Measurements from ENCODE around the gene HOXC12.

HOXC12 gene, protein sequence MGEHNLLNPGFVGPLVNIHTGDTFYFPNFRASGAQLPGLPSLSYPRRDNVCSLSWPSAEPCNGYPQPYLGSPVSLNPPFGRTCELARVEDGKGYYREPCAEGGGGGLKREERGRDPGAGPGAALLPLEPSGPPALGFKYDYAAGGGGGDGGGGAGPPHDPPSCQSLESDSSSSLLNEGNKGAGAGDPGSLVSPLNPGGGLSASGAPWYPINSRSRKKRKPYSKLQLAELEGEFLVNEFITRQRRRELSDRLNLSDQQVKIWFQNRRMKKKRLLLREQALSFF

DNA sequence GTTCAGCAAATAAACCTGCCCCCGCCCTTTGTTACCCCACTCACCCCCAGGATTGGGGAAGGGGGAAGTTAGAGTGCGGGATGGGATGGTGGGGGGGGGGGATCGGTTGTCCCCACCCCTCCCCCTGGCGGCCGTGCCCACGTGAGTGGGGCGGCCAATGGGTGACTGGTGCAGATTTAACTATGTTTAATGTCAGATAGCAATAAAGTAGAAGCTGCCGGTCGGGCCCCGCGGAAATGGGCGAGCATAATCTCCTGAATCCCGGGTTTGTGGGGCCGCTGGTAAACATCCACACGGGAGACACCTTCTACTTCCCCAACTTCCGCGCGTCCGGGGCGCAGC lies at the start of gene HOXC12:
TSS of gene HOXC12 (plus strand) at position 210 of the 342 bp plus-strand sequence. CDS start at position 237, 27 bp downstream.
- no peak for DNase-seq (ENCODE audit: low spot score)

DNA sequence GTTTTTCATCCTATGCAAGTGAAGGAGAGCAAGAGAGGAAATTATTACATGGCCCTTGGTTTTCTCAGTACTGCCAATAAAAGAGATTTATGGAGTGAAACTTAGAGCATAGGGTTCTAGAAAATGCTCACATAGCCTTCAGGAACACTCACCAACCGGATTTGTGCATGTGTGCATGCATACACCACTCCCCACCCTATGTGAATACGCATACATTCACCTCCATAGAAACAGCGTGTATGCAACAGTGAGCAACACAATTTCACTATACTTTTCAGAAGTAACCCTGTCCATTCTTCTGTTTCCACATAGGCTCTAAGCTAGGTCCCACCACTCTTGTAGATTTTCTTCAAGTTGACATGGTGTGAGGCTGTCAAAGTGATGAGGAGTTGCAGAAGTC lies 47.6 kb upstream of the HOXC12 start:
- DNase-seq (ENCODE audit: low spot score): no peak

GRCh38 chr12:53916788-53917655 lies 37.7 kb upstream of the HOXC12 start:
- no peak for DNase-seq (ENCODE audit: low spot score)

GRCh38 chr12:53924521-53925405 lies 29.9 kb upstream of the HOXC12 start:
- DNase-seq (ENCODE audit: low spot score): no peak

- DNase-seq (ENCODE audit: low spot score): no peak
These were observed 27.3 kb upstream of the HOXC12 start for GRCh38 chr12:53927220-53928029.

- DNase-seq (ENCODE audit: low spot score): no peak
These were observed 26.5 kb upstream of the HOXC12 start for GRCh38 chr12:53928054-53928835.

DNA sequence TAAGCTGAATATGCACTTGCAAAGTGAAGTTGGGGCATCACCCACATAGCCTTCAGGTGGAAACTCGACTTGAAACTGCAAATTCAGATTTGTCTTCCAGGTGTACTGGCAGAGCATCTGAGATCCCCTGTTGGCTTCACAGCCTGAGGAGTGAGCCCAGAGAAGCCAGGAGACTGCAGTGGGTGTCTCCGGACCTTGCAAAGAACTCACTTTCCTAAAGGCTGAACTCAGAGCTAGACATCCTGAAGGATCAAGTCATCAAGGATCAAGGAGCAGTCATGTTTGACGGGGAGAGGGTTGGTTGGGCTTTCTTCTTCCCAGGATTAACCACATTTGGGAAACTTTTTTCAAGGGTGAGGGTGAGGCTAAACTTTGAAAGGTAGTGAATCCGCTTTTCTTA lies 25.2 kb upstream of the HOXC12 start:
- DNase-seq (ENCODE audit: low spot score): no peak

- no peak for DNase-seq (ENCODE audit: low spot score)
These were observed 24.0 kb upstream of the HOXC12 start for GRCh38 chr12:53930591-53931255.

- DNase-seq (ENCODE audit: low spot score): no peak
These were observed 22.7 kb upstream of the HOXC12 start for GRCh38 chr12:53931844-53932581.

DNA sequence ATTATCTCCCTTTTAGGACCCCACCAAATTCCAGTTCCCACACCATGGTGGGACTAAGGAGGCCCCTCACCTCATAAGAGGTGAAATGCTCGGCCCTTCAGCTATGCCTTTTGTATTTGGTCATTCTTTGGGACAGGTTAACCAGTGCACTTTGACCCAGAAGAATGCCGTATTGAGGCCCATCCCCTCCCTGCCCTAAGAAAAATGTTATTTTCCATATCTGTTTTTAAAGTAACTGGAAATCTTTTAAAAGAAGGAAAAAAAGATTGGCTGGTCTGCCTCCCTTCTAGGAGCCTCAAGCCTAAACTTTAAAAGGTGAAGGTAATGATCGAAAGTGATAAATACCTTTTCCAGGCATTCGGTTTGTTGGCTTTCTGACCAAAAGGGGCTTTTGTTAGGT lies 21.8 kb upstream of the HOXC12 start:
- no peak for DNase-seq (ENCODE audit: low spot score)

DNA sequence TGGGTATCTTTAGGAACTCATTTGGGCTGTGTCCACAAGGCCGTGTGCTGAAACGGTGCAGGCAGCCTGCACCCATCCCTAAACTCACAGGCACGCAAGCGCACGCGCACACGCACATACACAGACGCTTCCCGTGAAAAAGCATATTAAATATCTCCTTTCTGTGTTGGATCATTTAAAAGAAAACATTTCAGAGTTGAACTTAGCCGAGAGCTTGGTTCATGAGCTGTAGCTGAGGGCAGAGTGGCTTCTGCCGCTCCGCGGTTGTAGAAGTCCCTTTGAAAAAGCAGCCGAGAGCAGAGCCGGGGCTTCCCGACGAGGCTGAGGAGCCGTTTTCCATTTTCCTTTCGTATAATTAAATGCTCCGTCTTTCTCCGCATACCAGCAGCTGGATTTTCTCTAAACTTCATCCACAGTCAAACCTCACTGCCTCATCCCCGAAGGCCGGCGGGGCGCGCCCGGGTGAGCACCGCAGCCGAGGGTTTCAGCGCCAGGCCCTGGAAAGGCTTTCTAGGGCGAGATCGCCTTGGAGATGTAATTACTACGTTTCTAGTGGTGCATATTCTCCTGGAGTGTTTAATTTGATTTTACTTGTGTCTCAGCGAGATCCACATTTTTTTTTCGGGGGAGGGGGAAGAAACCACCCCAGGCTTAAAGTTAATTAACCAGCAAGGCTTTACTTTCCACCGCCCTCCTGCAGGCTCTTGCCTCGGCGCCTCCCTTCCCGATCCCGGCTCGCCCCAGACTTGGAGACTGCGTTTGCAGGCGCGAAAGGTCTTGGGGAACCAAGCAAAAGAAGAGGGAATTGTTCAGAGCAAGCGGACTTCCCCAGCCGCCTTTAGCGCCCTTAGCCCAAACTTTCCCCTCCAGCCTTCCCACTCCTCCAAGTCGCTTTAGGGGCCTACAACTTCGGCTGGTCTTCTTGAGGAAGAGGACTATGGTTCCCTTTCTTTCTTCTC lies 19.0 kb upstream of the HOXC12 start:
- DNase-seq (ENCODE audit: low spot score): no peak

GRCh38 chr12:53937099-53937498 lies 17.6 kb upstream of the HOXC12 start:
- DNase-seq (ENCODE audit: low spot score): no peak

DNA sequence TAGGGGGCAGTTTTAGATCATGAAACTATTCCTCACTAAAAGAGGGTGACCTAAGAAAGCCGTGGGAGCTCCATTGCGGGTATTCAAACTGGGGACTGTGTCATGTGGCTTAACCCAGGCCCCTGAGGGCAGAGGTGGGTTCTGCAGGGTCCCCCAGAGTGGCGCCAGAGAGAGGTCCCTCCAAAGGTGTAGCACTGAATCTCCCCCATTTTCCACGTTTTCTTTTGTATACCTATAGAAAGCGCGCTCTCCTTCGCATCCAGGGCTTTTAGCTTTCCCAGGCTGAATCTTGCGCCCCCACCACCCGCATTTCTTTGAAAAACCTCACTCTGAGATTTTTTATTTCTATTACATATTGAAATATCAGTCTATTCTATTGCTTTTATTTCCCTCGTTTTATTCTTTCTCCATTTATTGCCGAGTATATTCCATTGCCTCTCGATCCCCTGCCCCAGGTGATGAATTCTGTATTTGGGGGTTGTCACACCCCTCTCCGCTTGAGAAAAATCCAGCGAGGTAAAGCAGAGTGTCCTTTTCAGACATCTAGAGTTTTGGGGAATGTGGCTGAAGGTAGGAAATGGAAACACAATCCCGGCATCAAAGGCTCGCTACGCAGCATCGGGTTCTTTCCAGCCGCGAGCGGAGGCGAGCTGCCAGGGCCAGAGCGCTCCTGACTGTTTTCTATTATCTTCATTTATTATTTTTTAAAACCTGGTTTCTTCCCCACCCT lies 16.9 kb upstream of the HOXC12 start:
- DNase-seq (ENCODE audit: low spot score): no peak

- DNase-seq (ENCODE audit: low spot score): no peak
These were observed 16.2 kb upstream of the HOXC12 start, which contains the start of gene HOXC13 for GRCh38 chr12:53938326-53939140. TSS of gene HOXC13 (plus strand) at chr12:53938831. CDS start at chr12:53938907, 76 bp downstream.

GRCh38 chr12:53939141-53940108 lies 15.3 kb upstream of the HOXC12 start:
- DNase-seq (ENCODE audit: low spot score): no peak
